SK-N-SH treated with all-trans-retinoic acid at 6 μM for 48 hours (cell line): ENCODE measurements around the gene EFNB2.

Experiments
- ATAC-seq: fragments of 200-7000 bp; cut with Tn5 transposase; 3 replicates; pipeline ENCODE4 v1.9.1; 2020; ENCODE audit warnings: mild to moderate bottlenecking, moderate library complexity
- ARNTL ChIP-seq: fragments of 450-650 bp; formaldehyde crosslinking; IDR thresholded peaks from 2 replicates; pipeline ENCODE4 v1.5.0; 2020; ENCODE audit warnings: low read depth, mild to moderate bottlenecking, moderate library complexity, borderline replicate concordance
- BACH2 ChIP-seq: fragments of 250-450 bp; sonication (Bioruptor Pico); IDR thresholded peaks from 2 replicates; pipeline ENCODE4 v1.9.0; 2021; ENCODE audit warnings: mild to moderate bottlenecking, borderline replicate concordance
- CREB5 ChIP-seq: fragments of 250-450 bp; sonication (Bioruptor Pico); IDR thresholded peaks from 2 replicates; pipeline ENCODE4 v1.5.1; 2020; ENCODE audit warnings: low read depth, mild to moderate bottlenecking, moderate library complexity
- ESRRG ChIP-seq: fragments of 250-450 bp; sonication (Bioruptor Pico); IDR thresholded peaks from 2 replicates; pipeline ENCODE4 v1.6.1; 2021; ENCODE audit warnings: mild to moderate bottlenecking
- ISL1 ChIP-seq: fragments of 250-450 bp; sonication (Bioruptor Pico); IDR thresholded peaks from 2 replicates; pipeline ENCODE4 v2.1.2; 2022; ENCODE audit warnings: mild to moderate bottlenecking, moderate library complexity
- OSR1 ChIP-seq: fragments of 250-450 bp; sonication (Bioruptor Pico); IDR thresholded peaks from 2 replicates; pipeline ENCODE4 v1.8.0; 2022; ENCODE audit warnings: moderate library complexity, mild to moderate bottlenecking, inconsistent platforms
- PATZ1 ChIP-seq: fragments of 250-450 bp; sonication (Bioruptor Pico); IDR thresholded peaks from 2 replicates; pipeline ENCODE4 v1.8.0; 2020; ENCODE audit warnings: mild to moderate bottlenecking, moderate library complexity, borderline replicate concordance
- POU6F1 ChIP-seq: fragments of 250-450 bp; sonication (Bioruptor Pico); IDR thresholded peaks from 2 replicates; pipeline ENCODE4 v1.8.0; 2021; ENCODE audit warnings: low read depth, mild to moderate bottlenecking, moderate library complexity, borderline replicate concordance
- SNAI2 ChIP-seq: fragments of 250-450 bp; sonication (Bioruptor Pico); IDR thresholded peaks from 2 replicates; pipeline ENCODE4 v1.5.0; 2020; ENCODE audit warnings: mild to moderate bottlenecking, moderate library complexity
- TCF4 ChIP-seq: fragments of 250-450 bp; sonication (Bioruptor Pico); IDR thresholded peaks from 2 replicates; pipeline ENCODE4 v1.8.0; 2021; ENCODE audit warnings: mild to moderate bottlenecking, moderate library complexity, borderline replicate concordance
- TOX ChIP-seq: fragments of 250-450 bp; sonication (Bioruptor Pico); IDR thresholded peaks from 2 replicates; pipeline ENCODE4 v1.8.0; 2021; ENCODE audit warnings: mild to moderate bottlenecking, moderate library complexity, borderline replicate concordance
- ZFP3 ChIP-seq: fragments of 250-450 bp; sonication (Bioruptor Pico); IDR thresholded peaks from 2 replicates; pipeline ENCODE4 v1.5.0; 2020; ENCODE audit warnings: mild to moderate bottlenecking, moderate library complexity
- ZFP30 ChIP-seq: fragments of 450-650 bp; formaldehyde crosslinking; IDR thresholded peaks from 2 replicates; pipeline ENCODE4 v1.5.0; 2022; ENCODE audit warnings: mild to moderate bottlenecking, moderate library complexity
- ZNF565 ChIP-seq: fragments of 450-650 bp; formaldehyde crosslinking; conservative IDR thresholded peaks from 2 replicates; pipeline ENCODE4 v1.5.0; 2020; ENCODE audit warnings: low read depth, mild to moderate bottlenecking, moderate library complexity
- ZNF70 ChIP-seq: fragments of 450-650 bp; formaldehyde crosslinking; IDR thresholded peaks from 2 replicates; pipeline ENCODE4 v1.5.0; 2020; ENCODE audit warnings: mild to moderate bottlenecking, moderate library complexity
- ZNF8 ChIP-seq: fragments of 450-650 bp; formaldehyde crosslinking; IDR thresholded peaks from 2 replicates; pipeline ENCODE4 v1.5.0; 2020; ENCODE audit warnings: mild to moderate bottlenecking, moderate library complexity
- TF ChIP-seq, protein P1 (sequence below): fragments of 250-450 bp; sonication (Bioruptor Pico); IDR thresholded peaks from 2 replicates; pipeline ENCODE4 v1.5.0; 2020; ENCODE audit warnings: mild to moderate bottlenecking, moderate library complexity
- TF ChIP-seq, protein P2 (sequence below): fragments of 250-450 bp; sonication (Bioruptor Pico); IDR thresholded peaks from 2 replicates; pipeline ENCODE4 v1.5.1; 2021; ENCODE audit warnings: mild to moderate bottlenecking, moderate library complexity

The EFNB2 gene

GRCh38 chr13:106548064-106548696 lies 12.7 kb upstream of the EFNB2 start:
- TF ChIP-seq ISL1 (CRISPR knock-in tag) (no peak), TOX (CRISPR knock-in tag) (no peak), ZFP3 (CRISPR knock-in tag) (no peak), ZFP30 (CRISPR knock-in tag) (no peak)
- TF ChIP-seq, protein P1, sequence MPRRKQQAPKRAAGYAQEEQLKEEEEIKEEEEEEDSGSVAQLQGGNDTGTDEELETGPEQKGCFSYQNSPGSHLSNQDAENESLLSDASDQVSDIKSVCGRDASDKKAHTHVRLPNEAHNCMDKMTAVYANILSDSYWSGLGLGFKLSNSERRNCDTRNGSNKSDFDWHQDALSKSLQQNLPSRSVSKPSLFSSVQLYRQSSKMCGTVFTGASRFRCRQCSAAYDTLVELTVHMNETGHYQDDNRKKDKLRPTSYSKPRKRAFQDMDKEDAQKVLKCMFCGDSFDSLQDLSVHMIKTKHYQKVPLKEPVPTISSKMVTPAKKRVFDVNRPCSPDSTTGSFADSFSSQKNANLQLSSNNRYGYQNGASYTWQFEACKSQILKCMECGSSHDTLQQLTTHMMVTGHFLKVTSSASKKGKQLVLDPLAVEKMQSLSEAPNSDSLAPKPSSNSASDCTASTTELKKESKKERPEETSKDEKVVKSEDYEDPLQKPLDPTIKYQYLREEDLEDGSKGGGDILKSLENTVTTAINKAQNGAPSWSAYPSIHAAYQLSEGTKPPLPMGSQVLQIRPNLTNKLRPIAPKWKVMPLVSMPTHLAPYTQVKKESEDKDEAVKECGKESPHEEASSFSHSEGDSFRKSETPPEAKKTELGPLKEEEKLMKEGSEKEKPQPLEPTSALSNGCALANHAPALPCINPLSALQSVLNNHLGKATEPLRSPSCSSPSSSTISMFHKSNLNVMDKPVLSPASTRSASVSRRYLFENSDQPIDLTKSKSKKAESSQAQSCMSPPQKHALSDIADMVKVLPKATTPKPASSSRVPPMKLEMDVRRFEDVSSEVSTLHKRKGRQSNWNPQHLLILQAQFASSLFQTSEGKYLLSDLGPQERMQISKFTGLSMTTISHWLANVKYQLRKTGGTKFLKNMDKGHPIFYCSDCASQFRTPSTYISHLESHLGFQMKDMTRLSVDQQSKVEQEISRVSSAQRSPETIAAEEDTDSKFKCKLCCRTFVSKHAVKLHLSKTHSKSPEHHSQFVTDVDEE (CRISPR knock-in tag) = no peak
- no peak for ATAC-seq

DNA sequence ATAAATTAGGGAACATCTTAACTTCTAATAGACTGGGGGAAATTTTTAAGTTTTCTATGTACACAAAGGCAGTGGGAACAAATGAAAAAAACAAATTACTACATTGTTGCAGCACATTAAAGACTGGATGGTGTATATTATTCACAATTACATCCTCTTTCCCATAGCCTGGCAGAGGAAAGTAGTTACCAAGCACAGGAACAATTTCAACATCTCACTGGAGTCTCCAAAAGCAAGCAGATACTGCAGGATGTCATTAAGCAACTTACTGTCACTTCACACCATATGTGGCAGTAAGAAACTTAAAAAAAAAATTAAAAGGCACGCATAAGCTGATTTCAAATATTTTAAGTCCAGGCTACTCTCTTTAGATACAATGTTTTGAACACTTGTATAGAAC lies 6.4 kb upstream of the EFNB2 start:
- TF ChIP-seq ZNF565 (CRISPR knock-in tag) = no peak
- no peak for TF ChIP-seq OSR1 (CRISPR knock-in tag)
- TF ChIP-seq ZFP30 (CRISPR knock-in tag) = no peak
- no peak for TF ChIP-seq BACH2 (CRISPR knock-in tag)
- no peak for TF ChIP-seq ZNF70 (CRISPR knock-in tag)
- TF ChIP-seq PATZ1 (CRISPR knock-in tag) = no peak
- TF ChIP-seq ZNF8 = no peak
- TF ChIP-seq TOX (CRISPR knock-in tag) = no peak
- no peak for TF ChIP-seq TCF4 (CRISPR knock-in tag)
- no peak for TF ChIP-seq CREB5
- no peak for ATAC-seq

DNA sequence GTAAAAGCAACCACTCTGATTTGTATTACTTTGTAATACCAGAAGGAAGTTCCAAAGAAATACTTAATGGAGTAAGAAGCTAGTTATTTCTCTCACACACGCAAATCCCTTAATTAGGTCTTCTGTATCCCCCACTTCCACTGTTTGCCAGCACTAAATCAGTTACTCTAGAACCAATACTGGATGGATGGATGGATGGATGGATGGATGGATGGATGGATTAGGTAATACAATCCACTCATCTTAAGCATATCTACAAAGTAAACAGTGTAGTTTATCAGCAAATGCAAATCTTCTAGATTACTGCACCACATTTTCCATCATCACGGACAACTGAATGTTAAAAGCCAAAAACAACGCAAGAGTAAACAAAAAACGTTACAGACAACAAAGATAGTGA lies 5.2 kb upstream of the EFNB2 start:
- TF ChIP-seq POU6F1 (CRISPR knock-in tag) (no peak), ESRRG (CRISPR knock-in tag) (no peak), ZFP30 (CRISPR knock-in tag) (no peak), BACH2 (CRISPR knock-in tag) (no peak), ZNF8 (no peak), ZNF565 (CRISPR knock-in tag) (no peak), ZFP3 (CRISPR knock-in tag) (no peak), OSR1 (CRISPR knock-in tag) (no peak), SNAI2 (CRISPR knock-in tag) (no peak), ZNF70 (CRISPR knock-in tag) (no peak), PATZ1 (CRISPR knock-in tag) (no peak), TCF4 (CRISPR knock-in tag) (no peak), ARNTL (CRISPR knock-in tag) (no peak)
- TF ChIP-seq, protein P2, sequence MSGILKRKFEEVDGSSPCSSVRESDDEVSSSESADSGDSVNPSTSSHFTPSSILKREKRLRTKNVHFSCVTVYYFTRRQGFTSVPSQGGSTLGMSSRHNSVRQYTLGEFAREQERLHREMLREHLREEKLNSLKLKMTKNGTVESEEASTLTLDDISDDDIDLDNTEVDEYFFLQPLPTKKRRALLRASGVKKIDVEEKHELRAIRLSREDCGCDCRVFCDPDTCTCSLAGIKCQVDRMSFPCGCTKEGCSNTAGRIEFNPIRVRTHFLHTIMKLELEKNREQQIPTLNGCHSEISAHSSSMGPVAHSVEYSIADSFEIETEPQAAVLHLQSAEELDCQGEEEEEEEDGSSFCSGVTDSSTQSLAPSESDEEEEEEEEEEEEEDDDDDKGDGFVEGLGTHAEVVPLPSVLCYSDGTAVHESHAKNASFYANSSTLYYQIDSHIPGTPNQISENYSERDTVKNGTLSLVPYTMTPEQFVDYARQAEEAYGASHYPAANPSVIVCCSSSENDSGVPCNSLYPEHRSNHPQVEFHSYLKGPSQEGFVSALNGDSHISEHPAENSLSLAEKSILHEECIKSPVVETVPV (CRISPR knock-in tag) = no peak
- TF ChIP-seq, protein P1 (CRISPR knock-in tag) = no peak
- no peak for ATAC-seq
